WTC11 (cell line): ENCODE measurements around the gene ADK. TPM values are rescaled to one million over a fixed set of nuclear protein-coding genes. Genes with fewer than 3 reads are reported as not detected.

Experiments
- ATAC-seq: fragments of 200-7000 bp; cut with Tn5 transposase; 2 replicates; pipeline ENCODE4 v1.10.0; 2021; ENCODE audit warnings: mild to moderate bottlenecking, moderate library complexity
- CTCF ChIA-PET: fragments of 300-600 bp; sonication (Branson Sonifier 250); formaldehyde crosslinking; loops from one replicate; lab custom pipeline; 2021; ENCODE audit warnings: antibody characterized with exemption; lab: Charles Lee
- POLR2A ChIA-PET: fragments of 350-600 bp; sonication (Branson Sonifier 250); formaldehyde crosslinking; loops from one replicate; lab custom pipeline; 2021; ENCODE audit warnings: antibody characterized with exemption; lab: Charles Lee
- DNase-seq: peaks from one replicate; pipeline ENCODE4 v3.0.0; 2021; ENCODE audit warnings: low spot score
- H3K27ac Mint-ChIP-seq: 2 replicates; pipeline ENCODE4 v1.8.0; 2021; ENCODE audit warnings: mixed read lengths
- H3K27me3 Mint-ChIP-seq: 2 replicates; pipeline ENCODE4 v1.8.0; 2021; ENCODE audit warnings: low read depth, mild to moderate bottlenecking, moderate library complexity, mixed read lengths
- H3K36me3 Mint-ChIP-seq: 2 replicates; pipeline ENCODE4 v1.8.0; 2021; ENCODE audit warnings: mixed read lengths
- H3K4me1 Mint-ChIP-seq: 2 replicates; pipeline ENCODE4 v1.8.0; 2022; ENCODE audit warnings: mixed read lengths
- H3K4me3 Mint-ChIP-seq: 2 replicates; pipeline ENCODE4 v1.8.0; 2021; ENCODE audit warnings: mild to moderate bottlenecking, moderate library complexity, mixed read lengths
- H3K9me3 Mint-ChIP-seq: 2 replicates; pipeline ENCODE4 v1.8.0; 2021; ENCODE audit warnings: mixed read lengths
- ATF6 ChIP-seq: sonication (generic); formaldehyde crosslinking; IDR thresholded peaks from 2 replicates; pipeline ENCODE4 v1.8.1; 2023; ENCODE audit warnings: mild to moderate bottlenecking, missing genetic modification reagents
- CBFB ChIP-seq: sonication (generic); formaldehyde crosslinking; IDR thresholded peaks from 2 replicates; pipeline ENCODE4 v1.8.1; 2022; ENCODE audit warnings: mild to moderate bottlenecking, low read depth, missing genetic modification reagents
- CDX4 ChIP-seq: fragments of 250-450 bp; sonication (Bioruptor Pico); IDR thresholded peaks from 2 replicates; pipeline ENCODE4 v1.9.0; 2021; ENCODE audit warnings: moderate library complexity, mild to moderate bottlenecking, inconsistent platforms, borderline replicate concordance
- CREB1 ChIP-seq: sonication (generic); formaldehyde crosslinking; IDR thresholded peaks from 2 replicates; pipeline ENCODE4 v1.8.0; 2023; ENCODE audit warnings: mild to moderate bottlenecking, missing genetic modification reagents
- ESRRA ChIP-seq: sonication (generic); formaldehyde crosslinking; IDR thresholded peaks from 2 replicates; pipeline ENCODE4 v1.8.1; 2022; ENCODE audit warnings: mild to moderate bottlenecking, missing genetic modification reagents, borderline replicate concordance
- NR3C1 ChIP-seq: sonication (generic); formaldehyde crosslinking; conservative IDR thresholded peaks from 2 replicates; pipeline ENCODE4 v1.8.1; 2023; ENCODE audit warnings: low read depth, mild to moderate bottlenecking, missing genetic modification reagents
- TCF7 ChIP-seq: sonication (generic); formaldehyde crosslinking; IDR thresholded peaks from 2 replicates; pipeline ENCODE4 v1.8.0; 2022; ENCODE audit warnings: mild to moderate bottlenecking, low read depth, missing genetic modification reagents, moderate library complexity
- TEAD1 ChIP-seq: sonication (generic); formaldehyde crosslinking; IDR thresholded peaks from 2 replicates; pipeline ENCODE4 v1.8.0; 2022; ENCODE audit warnings: mild to moderate bottlenecking, missing genetic modification reagents
- TEAD4 ChIP-seq: sonication (generic); formaldehyde crosslinking; IDR thresholded peaks from 2 replicates; pipeline ENCODE4 v1.8.0; 2022; ENCODE audit warnings: mild to moderate bottlenecking, missing genetic modification reagents
- ZNF219 ChIP-seq: sonication (generic); formaldehyde crosslinking; IDR thresholded peaks from 2 replicates; pipeline ENCODE4 v1.8.0; 2023; ENCODE audit warnings: missing genetic modification reagents, mild to moderate bottlenecking, borderline replicate concordance
- ZNF416 ChIP-seq: fragments of 250-450 bp; sonication (Bioruptor Pico); IDR thresholded peaks from 2 replicates; pipeline ENCODE4 v1.9.0; 2021; ENCODE audit warnings: mild to moderate bottlenecking, inconsistent platforms
- ZNF512 ChIP-seq: sonication (generic); formaldehyde crosslinking; IDR thresholded peaks from 2 replicates; pipeline ENCODE4 v1.8.1; 2022; ENCODE audit warnings: missing genetic modification reagents, borderline replicate concordance
- ZNF532 ChIP-seq: fragments of 250-450 bp; sonication (Bioruptor Pico); IDR thresholded peaks from 2 replicates; pipeline ENCODE4 v1.9.0; 2021; ENCODE audit warnings: mild to moderate bottlenecking, borderline replicate concordance
- ZNF671 ChIP-seq: fragments of 250-450 bp; sonication (Bioruptor Pico); IDR thresholded peaks from 2 replicates; pipeline ENCODE4 v1.8.0; 2021; ENCODE audit warnings: mild to moderate bottlenecking
- total RNA-seq: library from RNA; stranded (reverse); gene quantifications from 3 replicates; pipeline ENCODE4 v1.2.3, GENCODE V29; 2021
- TF ChIP-seq, protein P1 (sequence below): sonication (generic); formaldehyde crosslinking; IDR thresholded peaks from 2 replicates; pipeline ENCODE4 v1.8.0; 2023; ENCODE audit warnings: missing genetic modification reagents

ADK gene
- total RNA-seq, 1 experiment from 2014 or later, result 32.7 TPM

DNA sequence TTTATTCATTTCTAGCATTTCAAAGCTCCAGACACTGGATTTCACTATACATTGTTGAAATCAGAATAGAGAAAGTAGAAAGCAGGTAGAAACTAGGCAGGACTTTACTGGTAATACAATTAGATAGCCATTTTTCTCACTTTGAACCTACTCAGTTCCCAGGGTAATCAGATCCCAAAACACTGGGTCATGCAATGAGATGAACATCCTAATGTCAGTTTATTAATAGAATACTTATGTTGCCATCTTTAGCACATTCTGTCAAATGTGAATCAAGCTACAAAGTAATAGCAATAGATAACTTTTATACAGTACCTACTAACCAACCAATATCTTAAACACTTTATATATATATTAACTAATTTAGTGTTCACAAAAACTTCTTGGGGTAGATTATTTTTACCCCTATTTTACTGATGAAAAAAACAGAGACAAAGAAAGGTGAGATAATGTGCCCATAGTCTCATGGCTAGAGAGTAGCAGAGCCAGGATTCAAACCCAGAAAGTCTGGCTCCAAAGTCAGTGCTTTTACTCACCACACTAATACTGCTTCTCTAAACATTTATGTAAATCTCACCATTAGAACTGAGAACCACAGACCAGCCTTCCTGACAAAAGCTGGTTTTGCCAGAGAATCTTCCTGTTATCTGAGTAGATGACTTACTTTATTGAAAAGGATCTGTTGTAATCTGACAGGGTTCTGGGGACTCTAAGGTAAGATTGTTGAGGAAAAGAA is 521.6 kb downstream of the ADK start (continued):
- TF ChIP-seq ZNF512 (CRISPR knock-in tag) (no peak), CBFB (no peak), TEAD4 (CRISPR knock-in tag) (no peak), TEAD1 (CRISPR knock-in tag) (no peak), CDX4 (CRISPR knock-in tag) (no peak), CREB1 (no peak)

DNA sequence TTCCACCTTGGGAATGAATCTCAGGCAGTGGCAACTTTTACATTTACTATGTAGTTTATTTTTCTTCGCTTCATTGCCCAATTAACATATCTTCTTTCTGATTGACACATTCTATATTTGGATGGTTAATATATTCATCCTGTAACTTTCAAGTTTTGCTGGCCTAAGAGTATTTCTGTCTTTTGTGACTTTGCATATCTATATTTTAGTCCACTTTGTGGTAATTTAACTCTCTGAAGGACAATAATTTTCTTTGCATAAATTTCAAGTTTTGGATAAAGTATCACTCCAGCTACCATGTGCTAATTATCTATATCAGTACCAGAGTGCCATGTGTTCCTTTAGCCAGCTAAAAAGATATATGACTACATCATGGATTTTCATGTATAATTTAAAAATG is 523.9 kb downstream of the ADK start:
- no peaks in the 10 kb centered on the region; the same call in 1 of the 2 replicates for H3K36me3 Mint-ChIP-seq
- H3K9me3 Mint-ChIP-seq, result no peaks in the 10 kb centered on the region
- no peaks in the 10 kb centered on the region for H3K27me3 Mint-ChIP-seq
- H3K27ac Mint-ChIP-seq, result no peak overlapping the region
- ATAC-seq (no peak), DNase-seq (no peak)
- peaks cover 4% of the 10 kb centered on the region; the same call in 1 of the 2 replicates for H3K4me1 Mint-ChIP-seq
- CTCF ChIA-PET, result no interaction called here
- POLR2A ChIA-PET, result no interaction called here
- no peak overlapping the region for H3K4me3 Mint-ChIP-seq
- no peak for TF ChIP-seq TEAD1 (CRISPR knock-in tag)
- TF ChIP-seq ZNF532 (CRISPR knock-in tag), result no peak
- no peak for TF ChIP-seq TCF7 (CRISPR knock-in tag)
- TF ChIP-seq TEAD4 (CRISPR knock-in tag), result no peak
- TF ChIP-seq NR3C1 (CRISPR knock-in tag), result no peak
- TF ChIP-seq ESRRA (CRISPR knock-in tag), result no peak
- TF ChIP-seq CDX4 (CRISPR knock-in tag), result no peak
- TF ChIP-seq ATF6, result no peak
- no peak for TF ChIP-seq ZNF219 (CRISPR knock-in tag)
- no peak for TF ChIP-seq ZNF416 (CRISPR knock-in tag)
- TF ChIP-seq, protein P1, sequence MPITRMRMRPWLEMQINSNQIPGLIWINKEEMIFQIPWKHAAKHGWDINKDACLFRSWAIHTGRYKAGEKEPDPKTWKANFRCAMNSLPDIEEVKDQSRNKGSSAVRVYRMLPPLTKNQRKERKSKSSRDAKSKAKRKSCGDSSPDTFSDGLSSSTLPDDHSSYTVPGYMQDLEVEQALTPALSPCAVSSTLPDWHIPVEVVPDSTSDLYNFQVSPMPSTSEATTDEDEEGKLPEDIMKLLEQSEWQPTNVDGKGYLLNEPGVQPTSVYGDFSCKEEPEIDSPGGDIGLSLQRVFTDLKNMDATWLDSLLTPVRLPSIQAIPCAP (CRISPR knock-in tag), result no peak
- TF ChIP-seq ZNF671 (CRISPR knock-in tag), result no peak
- no peak for TF ChIP-seq ZNF512 (CRISPR knock-in tag)
- TF ChIP-seq, all 79 proteins: peak for 0
